NCI-H2081 (cell line): ENCODE results near the gene ASPSCR1.

Experiments used
- DNase-seq, 2 experiments: peaks; one replicate each; lab custom pipeline; 2025; lab: John Stamatoyannopoulos, UW

ASPSCR1 gene

DNA sequence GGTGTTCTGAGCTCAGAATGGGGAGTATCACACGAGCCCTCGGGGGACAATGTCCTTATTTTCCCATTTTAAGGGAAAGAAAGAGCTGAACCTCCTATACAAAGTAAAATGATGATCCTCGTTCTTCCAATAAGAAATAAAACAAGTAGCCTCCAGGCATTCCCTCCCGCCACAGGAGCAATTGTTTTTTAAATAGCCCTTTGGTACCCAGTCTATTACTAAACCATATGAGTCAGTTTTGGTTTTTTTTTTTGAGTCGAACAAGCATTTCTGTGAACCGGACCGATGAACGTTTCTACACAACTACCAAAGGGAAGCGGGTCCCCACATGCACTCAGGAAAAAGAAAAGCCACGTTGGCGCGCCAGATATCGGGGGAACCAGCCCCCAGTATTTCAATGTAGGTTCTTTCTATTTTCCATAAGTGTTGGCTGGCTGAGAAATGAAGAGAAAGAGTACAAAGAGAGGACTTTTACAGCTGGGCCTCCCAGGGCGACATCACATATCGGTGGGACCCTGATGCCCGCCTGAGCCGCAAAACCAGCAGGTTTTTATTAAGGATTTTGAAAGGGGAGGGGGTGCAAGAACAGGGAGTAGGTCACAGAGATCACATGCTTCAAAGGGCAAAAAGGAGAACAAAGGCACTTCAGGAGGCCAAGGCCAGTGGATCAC lies 63.9 kb downstream of the ASPSCR1 start:
- DNase-seq, result no peak

DNA sequence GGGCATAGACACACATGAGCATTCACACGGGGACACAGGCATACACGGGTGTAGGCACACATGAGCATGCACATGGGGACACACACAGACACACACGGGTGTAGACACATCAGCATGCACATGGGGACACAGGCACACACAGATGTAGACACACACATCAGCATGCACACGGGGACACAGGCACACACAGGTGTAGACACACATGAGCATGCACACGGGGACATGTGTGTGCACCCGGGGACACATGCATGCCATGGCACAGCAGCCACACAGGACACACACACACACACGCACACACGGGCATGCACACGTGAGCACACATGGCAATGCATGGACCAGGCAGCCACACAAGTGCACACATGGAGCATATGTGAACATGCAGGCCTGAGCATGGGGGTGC lies 65.2 kb downstream of the ASPSCR1 start:
- DNase-seq, result no peak

DNA sequence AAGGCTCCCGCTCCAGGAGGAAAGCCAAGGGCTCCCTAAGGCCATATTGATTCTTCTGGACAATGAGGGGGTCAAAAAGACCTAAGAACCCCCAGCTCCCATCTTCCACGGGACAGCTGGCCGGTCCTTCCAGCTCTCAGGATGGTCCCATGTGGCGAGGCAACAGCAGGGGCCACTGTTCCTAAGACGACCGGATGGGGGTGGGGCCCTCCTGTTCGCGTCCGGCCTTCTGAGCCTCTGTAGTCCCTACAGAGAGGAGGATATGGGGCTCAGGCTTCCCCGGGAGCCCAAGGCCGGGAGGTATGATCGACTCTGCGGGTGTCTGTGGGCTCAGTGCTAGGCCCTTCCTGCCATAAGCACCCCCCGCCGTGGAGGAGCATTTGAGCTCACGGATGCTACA lies 66.1 kb downstream of the ASPSCR1 start:
- no peak for DNase-seq

DNA sequence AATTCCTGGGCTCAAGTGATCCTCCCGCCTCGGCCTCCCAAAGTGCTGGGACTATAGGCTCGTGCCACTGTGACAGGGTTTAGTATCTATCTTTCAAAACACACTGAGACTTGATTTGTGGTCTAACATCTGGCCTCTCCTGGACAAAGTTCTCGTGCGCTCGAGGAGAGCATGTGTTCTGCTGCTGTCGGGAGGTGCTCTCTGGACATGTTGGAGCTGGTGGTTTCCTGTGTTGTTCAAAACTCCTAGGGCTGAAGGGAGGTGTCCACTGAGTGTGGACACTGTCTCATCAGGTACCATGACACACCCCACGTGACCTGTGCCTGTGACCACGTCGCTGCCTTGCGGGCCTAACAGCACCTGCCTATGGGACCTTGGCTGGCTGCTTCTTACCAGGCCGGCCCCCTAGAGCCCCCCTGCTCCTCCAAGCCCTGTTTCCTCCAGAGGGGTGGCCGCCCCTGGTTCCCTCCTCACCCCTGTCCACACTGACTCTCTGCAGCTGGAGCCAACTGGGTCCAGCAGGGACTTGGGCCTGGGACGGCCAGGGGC lies 68.6 kb downstream of the ASPSCR1 start:
- DNase-seq, result no peak

DNA sequence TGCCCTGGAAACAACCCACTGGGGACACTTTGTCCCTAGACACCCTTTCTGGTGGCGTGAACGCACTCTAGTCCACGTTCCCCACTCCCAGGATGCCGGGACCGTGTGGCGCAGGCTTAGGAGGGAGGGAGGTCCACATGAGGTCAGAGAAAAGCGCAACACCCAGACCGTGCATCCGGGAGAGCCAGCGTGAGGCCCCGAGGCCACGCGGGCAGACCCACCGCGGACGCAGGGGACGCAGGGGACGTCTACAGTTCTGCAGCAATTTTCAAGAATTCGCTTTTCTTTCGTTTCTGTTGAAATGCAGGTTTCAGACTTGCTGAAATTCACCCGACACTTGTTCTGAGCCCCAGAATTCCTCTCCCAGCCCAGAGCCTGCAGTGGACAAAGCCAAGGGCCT lies 69.5 kb downstream of the ASPSCR1 start:
- no peak for DNase-seq

DNA sequence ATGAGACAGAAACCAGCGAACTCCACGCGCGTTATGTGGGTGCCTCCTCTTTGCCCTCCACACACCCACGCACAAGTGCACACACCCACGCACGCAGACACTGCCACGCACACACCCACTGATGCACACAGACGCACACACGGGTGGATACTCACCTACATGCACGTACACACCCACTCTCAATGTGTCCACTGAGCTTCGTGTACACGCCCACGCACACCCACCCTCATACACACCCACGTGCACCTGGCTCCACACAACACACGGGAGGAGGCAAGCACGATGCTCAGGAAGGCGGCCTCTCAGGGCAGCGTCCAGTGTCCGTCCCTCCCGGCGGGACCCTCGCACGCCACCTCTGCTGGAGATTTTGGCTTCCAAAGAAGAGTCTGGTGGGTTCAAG lies 70.0 kb downstream of the ASPSCR1 start:
- no peak for DNase-seq

DNA sequence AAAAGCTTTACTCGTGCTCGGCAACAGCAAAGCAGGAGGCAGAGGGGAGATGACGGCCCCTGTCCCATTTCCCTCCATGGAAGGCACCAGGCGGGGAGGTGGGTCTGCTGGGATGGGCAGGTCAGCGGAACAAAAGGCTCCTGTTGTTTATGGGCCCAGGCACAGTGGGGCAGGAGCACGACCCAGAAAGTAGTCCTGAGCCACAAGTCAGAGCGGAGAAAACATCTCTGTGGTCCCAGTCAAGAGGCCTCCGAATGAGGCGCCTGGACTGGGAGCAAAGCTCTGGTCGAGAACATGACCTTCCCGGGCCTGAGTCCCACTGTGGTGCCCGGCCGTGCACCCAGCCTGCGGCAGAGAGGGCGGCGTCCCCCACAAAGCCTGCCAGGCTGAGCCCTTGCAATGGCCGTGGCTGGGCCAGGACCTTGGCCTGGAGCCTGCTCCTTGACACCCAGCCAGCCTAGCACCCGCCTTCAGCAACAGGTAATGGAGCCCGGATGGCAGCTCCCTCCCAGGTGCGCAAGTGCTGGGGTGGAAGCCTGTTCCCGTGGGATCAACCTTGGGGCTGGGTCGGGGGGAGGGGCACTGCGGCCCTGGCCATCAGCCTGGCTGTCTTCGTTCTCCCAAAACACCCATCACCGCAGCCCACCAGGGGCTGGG lies 70.6 kb downstream of the ASPSCR1 start:
- no peak for DNase-seq

DNA sequence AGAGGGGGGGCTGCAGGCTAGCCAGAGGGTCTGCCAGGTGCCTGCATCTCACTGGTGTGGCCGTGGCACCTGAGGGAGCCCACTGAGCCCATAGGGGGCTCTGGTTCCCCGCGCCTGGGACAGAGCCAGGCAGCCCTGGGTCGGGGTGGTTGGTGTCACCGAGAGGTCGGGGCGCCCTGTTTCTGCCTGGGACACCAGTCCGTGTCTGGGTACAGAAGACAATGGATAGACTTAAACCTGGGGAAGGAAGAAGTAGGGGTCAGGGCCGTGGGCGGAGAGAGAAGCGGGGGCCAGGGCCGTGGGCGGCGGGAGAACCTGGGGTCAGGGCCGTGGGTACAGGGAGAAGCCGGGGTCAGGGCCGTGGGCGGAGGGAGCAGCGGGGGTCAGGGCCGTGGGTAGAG lies 71.1 kb downstream of the ASPSCR1 start:
- DNase-seq, result no peak

DNA sequence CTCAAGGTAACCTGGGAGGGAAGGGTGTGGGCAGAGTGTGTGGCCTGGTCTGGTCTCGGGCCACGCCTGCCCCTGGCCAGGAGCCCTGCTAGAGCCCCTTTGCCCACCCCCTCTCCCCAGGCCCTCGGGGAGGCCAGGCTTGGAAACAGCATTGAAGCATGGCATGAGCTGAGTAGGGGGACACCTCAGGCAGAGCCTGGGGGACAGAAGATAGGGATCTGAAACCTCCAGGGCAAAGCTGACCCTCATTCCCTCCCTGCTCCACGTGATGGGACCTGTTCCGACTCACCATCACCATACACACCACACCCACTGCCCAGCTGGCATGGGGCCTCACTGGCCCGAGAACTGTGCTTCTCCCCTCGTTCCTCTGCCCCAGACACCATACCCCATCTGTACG lies 71.7 kb downstream of the ASPSCR1 start:
- DNase-seq, result no peak

DNA sequence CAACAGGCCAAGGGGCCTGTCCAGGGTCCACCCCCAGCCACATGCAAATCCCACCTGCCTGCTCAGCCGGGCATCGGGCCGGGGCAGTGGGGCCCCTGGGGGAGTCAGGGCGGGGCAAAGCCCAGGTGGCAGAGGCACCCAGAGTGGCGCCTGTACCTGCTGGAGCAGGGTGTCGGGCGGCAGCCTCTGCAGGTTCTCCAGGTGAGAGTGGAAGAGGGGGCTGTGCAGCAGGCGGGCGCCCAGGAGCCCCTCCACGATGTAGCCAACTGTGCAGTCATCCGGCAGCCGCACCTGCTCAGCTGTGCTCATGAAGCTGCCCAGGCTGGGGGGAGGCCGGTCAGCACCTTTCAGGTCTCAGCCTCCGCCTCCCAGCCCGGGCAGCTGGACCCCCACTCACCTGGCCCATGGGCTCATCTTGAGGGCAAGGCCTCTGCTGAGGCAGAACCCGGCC lies 72.1 kb downstream of the ASPSCR1 start:
- DNase-seq, result no peak

DNA sequence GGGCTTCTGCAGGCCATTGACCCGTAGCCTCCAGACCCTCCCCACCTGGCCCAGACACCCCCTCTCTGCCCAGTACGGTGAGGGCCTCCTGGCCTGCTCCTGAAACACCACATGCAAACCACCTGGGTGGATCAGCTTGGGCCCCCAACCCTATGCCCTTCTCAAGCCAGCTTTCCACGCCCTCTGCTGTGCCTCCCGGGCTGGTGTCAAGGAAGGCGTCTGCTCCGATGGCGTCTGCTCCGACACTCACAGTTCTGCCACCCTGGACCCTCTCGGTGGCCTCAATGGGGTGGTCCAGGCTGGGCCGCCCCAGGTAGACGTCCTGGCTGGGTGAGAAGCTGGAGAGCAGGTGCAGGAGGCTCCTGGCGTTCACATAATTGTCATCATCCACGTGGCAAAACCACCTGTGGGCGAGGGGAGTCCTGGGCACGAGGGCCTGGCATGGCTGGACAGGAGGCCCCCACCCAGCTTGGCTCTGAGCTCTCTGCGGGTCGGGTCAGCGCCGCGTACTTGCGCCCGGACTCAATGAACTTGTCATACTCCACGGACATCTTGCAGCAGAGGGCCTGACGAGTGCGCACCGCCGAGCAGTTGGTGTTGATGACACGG lies 72.8 kb downstream of the ASPSCR1 start:
- no peak for DNase-seq

DNA sequence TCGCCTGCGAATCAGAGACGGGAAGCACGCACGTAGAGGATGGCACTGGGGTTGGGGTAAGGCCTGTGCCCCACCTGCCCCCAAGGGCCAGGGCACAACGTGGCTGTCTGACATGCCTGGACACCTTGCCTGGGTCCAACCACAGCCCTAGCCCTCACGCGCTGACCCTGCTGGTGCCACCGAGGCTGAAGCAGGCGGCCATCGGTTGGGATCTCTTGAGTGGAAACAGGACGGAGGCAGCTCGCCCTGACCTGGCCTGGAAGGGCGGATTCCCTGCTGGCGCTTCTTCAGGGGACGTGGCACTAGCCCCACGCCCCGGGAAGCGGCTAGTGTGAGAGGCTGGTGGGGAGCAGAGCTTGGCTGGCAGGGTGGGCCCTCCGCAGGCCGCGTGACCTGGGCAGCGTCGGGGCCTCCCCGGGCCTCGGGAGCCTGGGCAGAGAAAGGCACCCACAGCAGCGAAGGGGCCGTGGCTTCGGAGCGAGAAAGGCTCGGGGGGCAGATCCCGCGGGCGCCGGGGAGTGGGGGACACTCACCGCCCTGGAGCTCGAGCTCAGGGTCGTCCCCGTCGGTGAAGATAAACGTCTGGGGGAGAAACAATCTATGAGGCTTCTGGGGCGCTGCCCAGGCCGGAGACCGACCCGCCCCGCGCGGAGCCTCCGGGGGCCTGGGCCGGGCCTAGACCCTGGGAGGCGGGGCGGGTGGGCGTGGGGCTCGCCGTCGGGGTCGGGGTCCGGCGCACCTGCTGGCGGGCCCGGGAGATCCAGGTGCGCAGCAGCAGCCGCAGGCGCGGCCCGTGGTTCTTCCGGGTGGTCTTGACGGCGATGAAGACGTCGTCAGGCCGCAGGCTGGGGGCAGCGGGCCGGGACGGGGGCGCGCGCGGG lies 73.6 kb downstream of the ASPSCR1 start:
- DNase-seq, result no peak

DNA sequence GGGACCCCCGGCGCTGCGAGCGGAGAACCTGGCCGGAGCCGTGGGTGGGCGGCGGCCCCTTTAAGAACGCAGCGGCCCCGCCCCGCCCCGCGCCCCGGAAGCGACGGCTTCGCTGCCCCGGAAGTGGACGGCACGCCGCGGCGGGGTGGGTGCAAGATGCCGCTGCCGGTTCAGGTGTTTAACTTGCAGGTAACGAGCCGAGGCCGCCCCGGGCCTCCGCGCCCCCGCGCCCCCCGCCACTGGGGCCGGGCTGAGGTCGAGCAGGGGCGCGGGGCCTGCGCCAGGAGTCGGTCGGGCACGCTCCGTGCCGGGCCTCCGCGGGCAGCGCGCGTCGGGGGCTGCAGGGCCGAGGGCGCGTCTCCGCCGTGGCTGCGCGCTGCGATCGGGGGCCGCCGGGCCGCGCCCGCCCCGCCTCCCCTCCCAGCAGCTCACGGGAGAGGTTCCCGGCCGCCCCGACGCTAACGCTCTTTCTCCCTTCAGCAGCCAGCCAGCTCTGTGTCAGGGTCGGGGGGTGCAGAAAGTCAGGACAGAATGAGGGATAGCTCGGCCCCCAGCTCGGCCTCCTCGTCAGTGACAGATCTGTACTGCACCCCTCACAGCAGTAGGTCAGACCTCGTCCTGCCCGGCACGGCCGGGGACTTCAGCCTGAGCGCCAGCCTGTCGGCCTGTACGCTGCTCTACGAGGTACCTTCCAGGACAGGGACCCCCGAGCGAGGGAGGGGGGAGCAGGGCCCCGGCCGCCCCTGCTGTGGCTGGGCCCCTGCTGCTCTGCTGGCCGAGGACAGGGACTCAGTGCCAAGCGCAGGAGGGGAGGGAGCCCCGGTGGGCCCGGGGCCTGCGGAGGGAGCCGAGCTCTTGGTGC lies 74.6 kb downstream of the ASPSCR1 start, which contains the start of the genes GPS1 and RFNG:
Gene GPS1, plus strand, starts transcription at position 123 of the 862 bp plus-strand sequence. Its CDS starts 34 bp downstream, at position 157.
Gene RFNG, minus strand, starts transcription at position 36 of the 862 bp plus-strand sequence. CDS start 45 bp downstream, outside the sequence.
- DNase-seq, result peak; percentile 72 to 77

DNA sequence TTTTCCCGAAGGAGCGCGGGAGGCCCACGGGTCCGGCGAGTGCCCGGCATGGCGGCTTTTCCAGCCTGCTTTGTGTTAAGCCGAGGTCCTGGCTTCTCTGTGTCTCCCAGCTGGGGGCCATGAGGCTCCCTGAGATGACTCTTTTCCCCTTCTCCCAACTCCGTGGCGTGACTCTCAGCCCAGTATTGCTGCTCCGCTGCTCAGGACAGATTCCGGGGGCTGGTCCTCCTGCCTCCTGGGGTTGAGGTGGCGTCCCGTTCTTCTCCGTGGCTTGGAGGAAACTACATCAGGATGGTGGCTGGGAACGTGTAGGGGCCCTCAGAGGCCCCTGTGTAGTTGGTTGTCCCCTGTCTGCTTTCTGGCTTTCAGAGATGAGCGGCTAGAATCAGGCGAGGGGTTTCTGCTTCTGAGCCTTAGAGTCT lies 75.2 kb downstream of the ASPSCR1 start:
- DNase-seq, result no peak

DNA sequence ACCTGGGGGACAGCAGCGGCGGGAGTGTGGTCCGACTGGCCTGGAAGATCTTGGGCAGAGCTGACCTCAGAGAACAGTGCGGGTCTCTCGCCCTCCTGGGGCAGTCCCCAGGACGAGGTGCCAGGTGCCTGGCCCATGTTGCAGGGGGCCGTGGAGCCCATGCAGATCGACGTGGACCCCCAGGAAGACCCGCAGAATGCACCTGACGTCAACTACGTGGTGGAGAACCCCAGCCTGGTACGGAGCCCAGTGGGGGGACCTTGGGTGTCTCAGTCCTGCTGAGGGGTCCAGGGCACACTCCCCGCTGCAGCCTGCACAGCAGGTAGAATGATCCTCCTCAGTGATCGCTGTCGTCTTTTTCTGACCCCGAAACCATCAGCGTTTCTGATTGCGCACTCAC lies 75.7 kb downstream of the ASPSCR1 start:
- DNase-seq, result no peak

DNA sequence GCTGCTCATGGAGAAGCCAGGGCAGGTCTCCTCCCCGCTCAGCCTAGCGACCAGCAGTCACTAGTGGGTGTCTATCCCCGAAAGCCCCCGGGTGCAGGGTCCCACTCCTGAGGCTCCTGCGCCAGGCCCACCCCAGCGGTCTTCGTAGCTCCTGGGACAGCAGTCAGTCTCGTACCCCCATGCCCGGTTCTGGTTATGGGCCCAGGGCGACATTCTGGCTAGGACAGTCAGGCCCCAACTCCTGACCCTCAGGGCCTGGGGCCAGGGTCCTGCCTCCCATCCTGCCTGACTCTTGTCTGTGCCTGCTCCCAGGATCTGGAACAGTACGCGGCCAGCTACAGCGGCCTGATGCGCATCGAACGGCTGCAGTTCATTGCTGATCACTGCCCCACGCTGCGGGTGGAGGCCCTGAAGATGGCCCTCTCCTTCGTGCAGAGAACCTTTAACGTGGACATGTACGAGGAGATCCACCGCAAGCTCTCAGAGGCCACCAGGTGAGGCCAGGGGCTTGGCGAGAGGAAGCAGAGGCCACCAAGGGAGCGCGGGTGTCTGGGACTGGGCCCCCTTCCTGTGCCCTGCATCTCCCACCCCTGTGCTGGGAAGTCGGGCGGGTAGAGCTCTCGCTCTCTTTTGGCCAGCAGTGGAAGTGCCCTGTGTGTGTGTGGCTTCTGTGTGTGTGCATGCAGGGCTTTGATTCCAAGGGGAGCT lies 76.3 kb downstream of the ASPSCR1 start:
- no peak for DNase-seq

DNA sequence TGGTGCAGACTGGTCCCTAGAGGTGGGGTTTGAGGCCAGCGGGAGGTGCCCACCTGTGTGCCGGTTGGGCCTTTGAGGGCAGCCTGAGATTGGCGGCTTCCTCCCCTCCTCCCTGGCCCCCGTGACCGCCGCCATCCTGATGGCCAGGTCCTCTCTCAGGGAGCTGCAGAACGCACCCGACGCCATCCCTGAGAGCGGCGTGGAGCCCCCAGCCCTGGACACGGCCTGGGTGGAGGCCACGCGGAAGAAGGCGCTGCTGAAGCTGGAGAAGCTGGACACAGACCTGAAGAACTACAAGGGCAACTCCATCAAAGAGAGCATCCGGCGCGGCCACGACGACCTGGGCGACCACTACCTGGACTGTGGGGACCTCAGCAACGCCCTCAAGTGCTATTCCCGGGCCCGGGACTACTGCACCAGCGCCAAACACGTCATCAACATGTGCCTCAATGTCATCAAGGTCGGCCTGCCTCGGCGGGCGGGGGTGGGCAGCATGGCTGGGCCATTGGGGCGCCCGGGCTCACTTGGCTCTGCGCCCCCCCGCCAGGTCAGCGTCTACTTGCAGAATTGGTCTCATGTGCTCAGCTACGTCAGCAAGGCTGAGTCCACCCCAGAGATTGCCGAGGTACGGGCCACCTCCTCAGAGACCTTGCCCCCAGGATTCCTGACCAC lies 77.1 kb downstream of the ASPSCR1 start:
- no peak for DNase-seq

DNA sequence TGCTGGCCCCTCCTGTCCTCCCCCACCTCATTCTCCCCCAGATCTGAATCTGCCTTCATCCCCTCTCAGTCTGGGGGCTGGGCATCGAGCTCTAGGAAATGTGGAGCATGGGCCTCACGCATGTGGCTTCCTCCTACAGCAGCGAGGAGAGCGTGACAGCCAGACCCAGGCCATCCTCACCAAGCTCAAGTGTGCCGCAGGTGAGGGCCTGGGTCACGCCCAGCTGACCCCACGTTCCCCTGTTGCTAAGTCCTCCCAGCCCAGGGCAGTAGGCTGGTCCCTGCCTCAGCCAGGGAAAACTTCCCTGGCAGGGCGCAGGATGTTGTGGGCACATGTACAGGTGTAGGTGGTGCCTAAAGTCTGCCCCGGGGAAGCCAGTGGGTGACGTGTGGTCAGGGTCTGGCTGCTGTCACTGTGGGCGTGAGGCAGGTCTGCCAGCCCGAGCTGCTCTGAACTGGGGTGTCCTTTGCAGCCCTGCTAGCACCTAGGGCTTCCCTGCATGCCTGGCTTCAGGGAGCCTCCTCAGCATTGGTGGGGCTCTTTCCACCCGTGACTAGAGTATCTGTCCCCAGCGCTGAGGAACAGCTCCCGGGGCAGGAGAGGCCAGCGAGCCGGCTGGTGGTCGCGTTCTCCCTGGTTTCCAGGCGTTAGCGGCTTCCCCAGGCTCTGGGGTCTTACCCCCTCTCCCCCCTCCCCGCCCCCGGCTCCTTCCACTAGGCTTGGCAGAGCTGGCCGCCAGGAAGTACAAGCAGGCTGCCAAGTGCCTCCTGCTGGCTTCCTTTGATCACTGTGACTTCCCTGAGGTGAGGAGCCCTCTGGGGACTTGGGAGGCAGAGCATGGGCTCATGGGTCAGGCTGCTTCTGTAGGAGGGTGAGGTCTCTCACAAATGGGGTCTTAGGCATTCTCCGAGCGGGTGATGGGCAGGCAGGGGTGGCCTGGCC lies 77.9 kb downstream of the ASPSCR1 start:
- DNase-seq, result peak in 1 of 2 experiments; percentile 19
